HG02884 (cell line): ENCODE measurements around the gene MDC1.
"Not testable (repeated sequence)": the region's sequence is repeated elsewhere in the genome, so short reads cannot be mapped to it uniquely, and the experiment has no call there.

ENCODE experiments used
- ATAC-seq: cut with Tn5 transposase; IDR thresholded peaks from one replicate; pipeline ENCODE4 v1.9.1; 2021; ENCODE audit warnings: mild to moderate bottlenecking, moderate library complexity; ENCODE audit not compliant: unreplicated experiment

Gene MDC1

DNA sequence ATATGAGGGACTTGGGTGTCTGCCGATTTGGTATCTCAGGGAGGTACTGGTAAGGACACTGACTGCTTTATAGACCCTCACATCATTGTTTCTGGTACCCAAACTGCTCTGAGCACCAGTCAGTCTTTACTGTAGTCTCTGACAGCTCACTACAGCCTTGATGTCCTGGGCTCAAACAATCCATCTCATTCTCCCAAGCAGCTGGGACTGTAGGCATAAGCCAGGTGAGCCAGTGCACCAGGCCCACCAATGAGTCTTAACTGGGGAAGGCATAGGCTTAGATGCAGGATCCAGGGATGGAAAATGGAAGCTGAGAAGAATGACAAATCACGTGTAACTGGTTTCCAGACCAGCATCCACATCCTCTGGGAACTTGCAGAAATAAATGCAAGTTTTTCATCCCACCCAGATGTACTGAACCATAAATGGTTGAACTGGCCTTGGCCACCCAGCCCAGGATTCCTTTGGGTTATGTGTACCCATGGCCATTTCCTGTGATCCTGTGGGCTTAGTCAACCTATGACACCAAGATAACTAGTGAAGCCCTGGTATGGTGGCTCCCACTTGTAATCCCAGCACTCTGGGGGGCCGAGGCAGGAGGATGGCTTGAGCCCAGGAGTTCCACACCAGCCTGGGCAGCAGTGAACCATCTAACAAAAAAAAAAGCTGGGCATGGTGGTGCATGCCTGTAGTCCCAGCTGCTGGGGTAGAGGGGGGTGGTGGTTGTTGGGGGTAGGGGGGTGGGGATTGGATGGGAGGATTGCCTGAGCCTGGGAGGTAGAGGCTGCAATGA lies 8.8 kb upstream of the MDC1 start:
- no peak for ATAC-seq

DNA sequence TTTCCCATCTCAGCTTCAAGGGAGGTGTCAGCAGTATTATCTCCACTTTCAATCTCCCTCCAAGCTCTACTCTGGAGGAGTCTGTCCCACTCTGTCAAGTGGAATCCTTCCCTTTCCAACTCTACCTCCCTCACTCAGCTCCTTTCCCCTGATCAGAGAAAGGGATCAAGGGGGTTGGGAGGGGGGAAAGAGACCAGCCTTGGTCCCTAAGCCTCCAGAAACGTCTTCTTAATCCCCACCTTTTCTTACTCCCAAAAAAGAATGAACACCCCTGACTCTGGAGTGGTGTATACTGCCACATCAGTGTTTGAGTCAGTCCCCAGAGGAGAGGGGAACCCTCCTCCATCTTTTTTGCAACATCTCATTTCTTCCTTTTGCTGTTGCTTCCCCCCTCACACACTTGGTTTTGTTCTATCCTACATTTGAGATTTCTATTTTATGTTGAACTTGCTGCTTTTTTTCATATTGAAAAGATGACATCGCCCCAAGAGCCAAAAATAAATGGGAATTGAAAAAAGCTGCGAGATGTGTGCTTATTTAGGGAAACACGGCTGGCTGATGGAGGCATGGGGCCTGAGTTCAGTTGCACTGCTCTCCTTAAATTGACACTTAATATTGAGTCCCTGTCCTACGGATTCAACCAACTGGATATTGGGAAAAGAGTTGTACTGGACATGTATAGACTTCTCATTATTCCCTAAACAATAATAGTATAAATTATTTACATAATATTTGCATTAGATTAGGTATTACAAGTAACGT lies 8.0 kb upstream of the MDC1 start:
- ATAC-seq, result no peak

DNA sequence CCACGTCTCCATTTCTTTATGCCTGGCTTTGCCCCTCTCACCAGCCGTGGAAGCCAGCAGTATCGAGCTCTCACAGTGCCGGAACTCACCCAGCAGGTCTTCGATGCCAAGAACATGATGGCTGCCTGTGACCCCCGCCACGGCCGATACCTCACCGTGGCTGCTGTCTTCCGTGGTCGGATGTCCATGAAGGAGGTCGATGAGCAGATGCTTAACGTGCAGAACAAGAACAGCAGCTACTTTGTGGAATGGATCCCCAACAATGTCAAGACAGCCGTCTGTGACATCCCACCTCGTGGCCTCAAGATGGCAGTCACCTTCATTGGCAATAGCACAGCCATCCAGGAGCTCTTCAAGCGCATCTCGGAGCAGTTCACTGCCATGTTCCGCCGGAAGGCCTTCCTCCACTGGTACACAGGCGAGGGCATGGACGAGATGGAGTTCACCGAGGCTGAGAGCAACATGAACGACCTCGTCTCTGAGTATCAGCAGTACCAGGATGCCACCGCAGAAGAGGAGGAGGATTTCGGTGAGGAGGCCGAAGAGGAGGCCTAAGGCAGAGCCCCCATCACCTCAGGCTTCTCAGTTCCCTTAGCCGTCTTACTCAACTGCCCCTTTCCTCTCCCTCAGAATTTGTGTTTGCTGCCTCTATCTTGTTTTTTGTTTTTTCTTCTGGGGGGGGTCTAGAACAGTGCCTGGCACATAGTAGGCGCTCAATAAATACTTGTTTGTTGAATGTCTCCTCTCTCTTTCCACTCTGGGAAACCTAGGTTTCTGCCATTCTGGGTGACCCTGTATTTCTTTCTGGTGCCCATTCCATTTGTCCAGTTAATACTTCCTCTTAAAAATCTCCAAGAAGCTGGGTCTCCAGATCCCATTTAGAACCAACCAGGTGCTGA lies 7.0 kb upstream of the MDC1 start:
- ATAC-seq, result not testable (repeated sequence)

DNA sequence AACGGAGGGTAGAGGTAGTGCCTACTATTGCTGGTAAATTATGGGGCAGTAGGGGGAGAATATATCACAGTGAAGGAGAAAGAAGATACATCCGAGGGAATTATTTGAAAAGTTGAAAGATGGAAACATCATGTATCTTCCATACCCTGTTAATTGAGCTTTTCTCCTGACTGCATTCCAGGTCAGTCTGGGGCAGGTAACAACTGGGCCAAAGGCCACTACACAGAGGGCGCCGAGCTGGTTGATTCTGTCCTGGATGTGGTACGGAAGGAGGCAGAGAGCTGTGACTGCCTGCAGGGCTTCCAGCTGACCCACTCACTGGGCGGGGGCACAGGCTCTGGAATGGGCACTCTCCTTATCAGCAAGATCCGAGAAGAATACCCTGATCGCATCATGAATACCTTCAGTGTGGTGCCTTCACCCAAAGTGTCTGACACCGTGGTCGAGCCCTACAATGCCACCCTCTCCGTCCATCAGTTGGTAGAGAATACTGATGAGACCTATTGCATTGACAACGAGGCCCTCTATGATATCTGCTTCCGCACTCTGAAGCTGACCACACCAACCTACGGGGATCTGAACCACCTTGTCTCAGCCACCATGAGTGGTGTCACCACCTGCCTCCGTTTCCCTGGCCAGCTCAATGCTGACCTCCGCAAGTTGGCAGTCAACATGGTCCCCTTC lies 6.2 kb upstream of the MDC1 start:
- ATAC-seq, result not testable (repeated sequence)

DNA sequence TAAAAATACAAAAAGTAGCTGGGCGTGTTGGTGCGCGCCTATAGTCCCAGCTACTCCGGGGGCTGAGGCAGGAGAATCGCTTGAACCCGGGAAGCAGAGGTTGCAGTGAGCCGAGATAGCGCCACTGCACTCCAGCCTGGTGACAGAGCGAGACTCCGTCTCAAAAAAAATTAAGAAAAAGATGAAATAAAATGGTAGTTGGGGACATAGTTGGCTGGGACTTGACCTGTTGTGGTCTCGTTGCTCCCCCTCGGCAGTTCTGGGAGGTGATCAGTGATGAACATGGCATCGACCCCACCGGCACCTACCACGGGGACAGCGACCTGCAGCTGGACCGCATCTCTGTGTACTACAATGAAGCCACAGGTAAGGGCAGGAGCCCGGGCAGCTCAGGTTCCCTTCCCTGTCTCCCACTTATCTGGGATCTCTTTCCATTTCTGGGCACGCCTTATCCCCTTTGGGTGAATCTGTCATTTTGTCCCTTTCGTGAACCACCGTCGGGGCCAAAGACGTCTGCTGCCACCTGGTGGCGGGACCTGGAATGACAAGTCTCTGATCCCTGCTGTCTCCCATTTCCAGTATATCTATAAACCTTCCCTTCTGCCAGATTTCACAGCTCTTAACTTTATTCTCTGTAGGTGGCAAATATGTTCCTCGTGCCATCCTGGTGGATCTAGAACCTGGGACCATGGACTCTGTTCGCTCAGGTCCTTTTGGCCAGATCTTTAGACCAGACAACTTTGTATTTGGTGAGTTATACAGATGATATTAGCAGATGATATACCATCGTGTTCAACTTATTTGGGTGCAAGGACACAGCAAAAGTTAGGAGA lies 5.4 kb upstream of the MDC1 start:
- ATAC-seq, result no peak

DNA sequence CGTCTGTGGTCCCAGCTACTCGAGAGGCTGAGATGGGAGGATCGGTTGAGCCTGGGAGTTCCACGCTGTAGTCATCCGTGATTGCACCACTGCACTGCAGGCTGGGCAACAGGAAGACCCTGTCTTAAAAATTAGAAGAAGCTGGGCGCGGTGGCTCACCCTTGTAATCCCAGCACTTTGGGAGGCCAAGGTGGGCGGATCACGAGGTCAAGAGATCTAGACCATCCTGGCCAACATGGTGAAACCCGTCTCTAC lies 4.9 kb upstream of the MDC1 start:
- not testable (repeated sequence) for ATAC-seq

DNA sequence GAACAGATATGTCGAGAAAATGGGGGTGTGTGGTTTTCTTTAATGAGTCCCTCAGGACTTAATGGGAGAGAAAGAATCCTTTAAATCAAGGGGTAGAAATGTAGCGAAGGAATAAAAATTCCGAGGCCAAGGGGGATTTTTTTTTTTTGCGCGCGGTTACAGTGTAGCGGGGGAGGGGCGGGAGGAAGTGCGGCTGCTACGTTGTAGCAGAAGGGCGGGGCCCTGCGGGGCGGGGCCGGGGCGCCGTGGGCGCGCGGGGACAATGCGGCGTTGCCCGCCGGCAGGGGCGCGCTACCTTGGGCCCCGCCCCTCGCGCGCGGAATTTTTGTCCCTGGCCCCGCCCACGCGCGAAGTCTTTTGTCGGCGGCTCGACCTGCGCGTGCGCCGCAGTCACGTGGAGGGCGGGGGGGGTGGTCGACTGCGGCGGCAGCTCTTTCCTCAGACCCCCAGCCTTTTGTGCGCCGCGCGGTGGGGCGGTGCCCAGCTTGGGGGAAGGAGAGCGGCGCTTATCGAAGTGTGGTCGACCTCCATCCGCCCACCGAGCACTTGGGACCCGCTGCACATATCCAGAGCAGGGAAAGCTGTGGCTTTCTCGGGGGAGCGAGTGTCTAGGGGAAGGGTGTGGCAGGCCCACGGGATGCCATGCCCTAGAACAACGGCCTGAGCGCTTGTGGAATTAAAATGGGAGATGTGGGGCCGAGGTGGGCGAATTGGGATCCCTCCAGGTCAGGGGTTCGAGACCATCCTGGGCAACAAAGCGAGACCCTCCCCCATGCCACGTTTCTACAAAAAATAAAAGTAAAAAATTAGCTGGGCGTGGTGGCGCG lies 4.3 kb upstream of the MDC1 start:
- no peak for ATAC-seq

DNA sequence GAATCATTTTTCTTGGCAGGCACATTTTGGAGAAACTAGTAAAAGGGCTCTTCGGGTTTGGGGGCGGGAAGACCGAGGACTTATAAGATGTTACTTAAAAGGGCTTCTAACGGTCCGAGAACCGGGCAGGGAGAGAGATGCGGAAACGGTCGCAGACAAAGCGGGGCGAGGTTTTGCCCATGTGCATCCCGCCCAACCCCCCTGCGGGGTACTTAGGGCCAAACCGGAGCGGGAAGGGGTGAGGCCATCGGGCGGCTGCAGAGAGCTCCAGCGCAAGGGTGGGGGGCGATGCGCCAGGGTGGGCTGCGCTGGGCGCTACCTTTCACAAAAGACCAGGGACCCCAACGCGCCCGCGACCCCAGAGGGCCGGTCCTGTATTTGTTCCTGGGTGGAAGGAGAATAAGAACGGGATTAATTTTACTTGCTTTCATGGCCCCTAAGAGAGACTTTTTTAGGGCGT lies 3.7 kb upstream of the MDC1 start:
- ATAC-seq, result no peak

DNA sequence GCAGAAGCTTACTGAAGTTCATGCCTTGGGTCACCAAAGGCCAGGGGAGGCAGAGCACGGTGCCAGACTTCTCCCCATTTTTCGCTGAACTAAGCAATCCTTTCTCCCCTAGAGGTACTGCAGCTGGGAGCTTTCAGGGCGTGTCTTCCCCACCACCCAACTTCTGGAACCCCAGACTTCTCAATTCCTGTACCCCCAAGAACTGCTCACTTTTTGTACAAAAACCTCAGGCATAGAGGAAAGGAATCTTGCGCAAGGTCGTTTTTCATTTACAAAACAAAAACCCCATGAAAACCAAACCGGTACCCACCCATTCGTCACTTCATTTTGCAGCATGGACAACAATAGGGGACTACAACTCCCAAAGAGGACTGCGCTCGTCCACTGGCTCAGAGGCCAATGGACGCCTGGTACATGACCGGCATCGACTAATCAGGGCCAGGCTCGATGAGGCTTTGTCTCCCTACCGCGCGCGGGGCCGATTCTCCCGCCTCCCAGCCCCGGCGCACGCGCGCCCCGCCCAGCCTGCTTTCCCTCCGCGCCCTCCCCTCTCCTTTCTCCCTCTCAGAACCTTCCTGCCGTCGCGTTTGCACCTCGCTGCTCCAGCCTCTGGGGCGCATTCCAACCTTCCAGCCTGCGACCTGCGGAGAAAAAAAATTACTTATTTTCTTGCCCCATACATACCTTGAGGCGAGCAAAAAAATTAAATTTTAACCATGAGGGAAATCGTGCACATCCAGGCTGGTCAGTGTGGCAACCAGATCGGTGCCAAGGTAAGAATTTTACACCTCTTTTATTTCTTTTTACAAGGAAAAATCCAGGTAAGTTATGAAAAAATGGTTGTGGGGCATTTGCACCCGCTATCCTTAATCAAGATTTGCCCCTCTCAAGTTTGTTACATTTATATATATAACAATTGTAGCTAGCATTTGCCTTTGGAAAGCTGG lies 3.0 kb upstream of the MDC1 start, which contains the start of gene TUBB:
TUBB (plus strand) TSS at position 562 of the 947 bp plus-strand sequence; CDS start at position 717, 155 bp downstream.
- ATAC-seq, result no peak

DNA sequence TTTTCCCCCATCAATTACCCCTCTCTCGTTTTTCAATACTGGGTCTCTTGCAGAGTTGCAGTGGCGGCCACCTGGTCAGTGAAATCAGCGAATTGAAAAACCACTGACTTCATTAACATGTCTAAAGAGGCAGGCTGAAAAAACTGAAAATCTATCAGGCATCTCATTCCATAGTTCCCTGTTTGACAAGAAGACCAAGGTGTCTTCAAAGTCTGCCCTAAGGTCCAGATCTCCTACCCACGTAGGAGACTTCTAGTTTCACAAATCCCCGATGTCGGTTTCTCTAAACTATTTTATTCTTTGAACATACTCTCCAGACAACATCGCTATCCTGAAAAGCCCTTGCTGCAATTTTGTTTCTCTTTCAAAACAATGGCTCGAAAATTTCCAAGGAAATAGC lies 2.3 kb upstream of the MDC1 start:
- no peak for ATAC-seq

DNA sequence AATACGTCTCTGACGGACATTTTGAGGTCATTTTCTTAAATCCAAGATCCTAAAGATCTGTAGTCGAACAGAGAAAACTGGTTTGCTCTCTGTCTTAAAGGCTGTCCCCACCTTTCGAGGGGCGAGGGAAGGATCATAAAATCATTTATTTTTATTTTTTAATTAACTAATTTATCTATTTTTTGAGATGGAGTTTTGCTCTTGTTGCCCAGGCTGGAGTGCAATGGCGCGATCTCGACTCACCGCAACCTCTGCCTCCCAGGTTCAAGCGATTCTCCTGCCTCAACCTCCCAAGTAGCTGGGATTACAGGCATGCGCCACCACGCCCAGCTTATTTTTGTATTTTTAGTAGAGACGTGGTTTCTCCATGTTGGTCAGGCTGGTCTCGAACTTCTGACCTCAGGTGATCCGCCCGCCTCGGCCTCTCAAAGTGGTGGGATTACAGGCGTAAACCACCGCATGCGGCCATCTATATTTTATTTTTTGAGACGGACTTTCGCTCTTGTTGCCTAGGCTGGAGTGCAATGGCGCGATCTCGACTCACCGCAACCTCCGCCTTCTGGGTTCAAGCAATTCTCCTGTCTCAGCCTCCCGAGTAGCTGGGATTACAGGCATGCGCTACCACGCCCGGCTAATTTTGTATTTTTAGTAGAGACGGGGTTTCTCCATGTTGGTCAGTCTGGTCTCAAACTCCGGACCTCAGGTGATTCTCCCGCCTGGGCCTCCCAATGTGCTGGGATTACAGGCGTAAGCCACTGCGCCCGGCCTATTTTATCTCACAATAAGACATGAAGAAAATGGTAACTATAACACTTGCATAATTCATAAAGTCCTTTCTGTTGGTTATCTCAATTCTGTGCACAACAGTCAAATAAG lies 1.0 kb upstream of the MDC1 start:
- ATAC-seq, result not testable (repeated sequence)

DNA sequence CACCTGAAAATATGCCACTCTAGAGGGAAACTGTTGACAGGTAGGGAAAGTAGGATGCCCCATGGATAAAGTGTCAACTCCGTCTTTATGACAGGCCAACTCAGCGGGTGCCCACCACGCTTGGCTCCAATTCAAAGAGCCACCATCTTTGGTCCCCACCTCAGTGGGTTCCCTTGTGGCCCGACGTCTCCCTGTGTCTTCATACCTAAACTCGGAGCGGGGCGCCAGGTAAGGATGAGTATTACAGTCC lies 277 bp downstream of the MDC1 start:
- no peak for ATAC-seq

DNA sequence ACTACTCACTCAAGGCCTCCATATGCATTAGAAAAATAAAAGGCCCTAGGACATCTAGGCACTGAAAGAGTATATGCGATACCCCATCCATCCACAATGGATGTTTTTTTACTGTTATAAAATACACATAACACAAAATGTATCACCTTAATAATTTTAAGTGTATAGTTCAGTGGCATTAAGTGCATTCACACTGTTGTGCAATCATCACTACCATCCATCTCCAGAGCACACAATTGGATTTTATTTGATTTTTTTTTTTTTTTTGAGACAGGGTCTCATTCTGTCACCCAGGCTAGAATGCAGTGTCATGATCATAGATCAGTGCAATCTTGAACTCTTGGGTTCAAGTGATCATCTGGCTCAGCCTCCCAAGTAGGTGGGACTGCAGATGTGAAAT lies 2.8 kb downstream of the MDC1 start:
- ATAC-seq, result no peak

DNA sequence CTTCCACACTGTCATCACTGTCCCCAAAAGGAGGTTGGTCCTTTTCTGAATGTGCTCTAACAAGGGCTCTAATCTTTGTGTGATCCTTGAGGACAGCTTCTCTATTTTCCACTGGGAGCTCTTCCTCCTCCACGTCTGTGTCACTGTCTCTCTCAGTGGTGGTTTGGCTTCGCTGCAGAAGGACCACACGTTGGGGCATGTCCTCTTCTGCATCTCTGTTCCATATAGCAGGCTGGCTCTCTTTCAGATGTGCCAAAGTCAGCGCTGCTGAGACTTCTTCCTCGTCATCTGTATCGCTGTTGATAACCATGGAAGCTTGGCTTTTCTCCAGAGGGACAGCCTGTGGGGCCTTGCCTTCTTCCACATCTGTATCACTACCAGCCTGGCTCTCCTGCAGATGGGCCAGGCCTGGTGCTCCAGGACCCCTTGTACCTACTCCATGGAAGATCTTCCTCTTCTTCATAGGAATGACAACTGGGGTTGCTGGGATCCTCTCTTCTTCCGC lies 4.6 kb downstream of the MDC1 start:
- ATAC-seq, result no peak

DNA sequence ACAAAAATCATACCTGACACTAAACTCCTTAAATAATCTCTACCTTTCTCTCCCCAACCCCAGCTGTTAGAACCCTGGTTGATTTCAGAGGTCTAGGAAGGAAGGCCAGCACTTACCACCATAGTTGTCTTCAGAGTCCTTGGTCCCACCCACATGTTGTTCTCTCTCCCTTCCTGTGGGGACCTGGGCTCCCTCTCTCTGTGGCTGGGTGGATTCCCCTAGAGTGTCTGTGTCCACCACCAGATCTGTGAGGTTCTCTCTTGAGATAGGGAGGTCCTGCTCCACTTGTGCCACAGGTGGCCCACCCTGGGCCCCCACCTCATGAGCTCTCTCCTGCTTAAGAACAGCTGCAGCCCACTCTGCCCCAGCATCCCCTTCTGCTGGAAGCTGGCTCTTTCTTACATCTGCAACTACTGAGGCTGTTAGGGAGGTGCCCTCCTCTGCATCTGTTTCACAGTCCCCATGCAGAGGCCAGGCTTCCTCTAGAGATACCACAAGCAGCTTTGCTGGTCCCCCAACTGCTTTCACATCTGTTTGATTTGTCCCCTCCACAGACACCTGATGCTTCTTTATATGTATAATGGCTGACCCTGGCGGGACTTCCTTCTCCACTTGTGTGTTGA lies 5.2 kb downstream of the MDC1 start:
- no peak for ATAC-seq

DNA sequence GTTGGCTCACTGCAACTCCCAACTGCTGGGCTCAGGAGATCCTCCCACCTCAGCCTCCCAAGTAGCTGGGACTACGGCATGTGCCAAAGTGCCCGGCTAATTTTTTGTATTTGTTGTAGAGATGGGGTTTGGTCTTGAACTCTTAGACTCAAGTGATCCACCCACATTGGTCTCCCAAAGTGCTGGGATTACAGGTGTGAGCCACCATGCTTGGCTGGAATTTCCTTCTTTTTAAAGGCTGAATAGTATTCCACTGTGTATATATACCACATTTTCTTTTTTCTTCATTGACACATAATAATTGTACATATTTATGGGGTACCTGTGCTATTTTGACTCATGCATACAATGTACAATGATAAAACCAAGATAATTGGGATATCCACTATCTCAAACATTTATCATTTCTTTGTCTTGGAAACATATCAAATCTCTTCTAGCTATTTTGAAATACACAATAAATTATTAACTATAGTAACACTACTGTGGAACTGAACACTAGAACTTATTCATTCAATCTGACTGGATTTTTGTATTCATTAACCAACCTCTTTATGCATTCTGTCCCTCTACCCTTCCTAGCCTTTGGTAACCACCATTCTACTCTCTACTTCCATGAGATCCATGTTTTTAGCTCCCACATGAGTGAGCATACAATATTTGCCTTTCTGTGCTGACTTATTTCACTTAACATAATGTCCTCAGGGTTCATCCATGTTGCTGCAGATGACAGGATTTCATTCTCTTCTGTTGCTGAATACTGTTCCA lies 7.8 kb downstream of the MDC1 start:
- ATAC-seq, result no peak
